Measurements from ENCODE around the gene GRHL3.

Gene GRHL3

GRCh38 chr1:24364605-24364974, 45.4 kb downstream of the GRHL3 start:
- in situ Hi-C loops (cut with HindIII; ENCODE audit: low sequenced_read_pairs): no loop called here

- in situ Hi-C loops (cut with HindIII; ENCODE audit: low sequenced_read_pairs): no loop called here
Observed at GRCh38 chr1:24364975-24365678, 46.0 kb downstream of the GRHL3 start.

GRCh38 chr1:24366707-24367106, 47.5 kb downstream of the GRHL3 start:
- in situ Hi-C loops (cut with HindIII; ENCODE audit: low sequenced_read_pairs): no loop called here

GRCh38 chr1:24369199-24369598, 50.0 kb downstream of the GRHL3 start:
- in situ Hi-C loops (cut with HindIII; ENCODE audit: low sequenced_read_pairs): no loop called here

GRCh38 chr1:24369801-24370200, 50.6 kb downstream of the GRHL3 start:
- in situ Hi-C loops (cut with HindIII; ENCODE audit: low sequenced_read_pairs): no loop called here

GRCh38 chr1:24373044-24373443, 53.9 kb downstream of the GRHL3 start:
- in situ Hi-C loops (cut with HindIII; ENCODE audit: low sequenced_read_pairs): no loop called here

GRCh38 chr1:24373710-24374109, 54.6 kb downstream of the GRHL3 start:
- in situ Hi-C loops (cut with HindIII; ENCODE audit: low sequenced_read_pairs): no loop called here

- in situ Hi-C loops (cut with HindIII; ENCODE audit: low sequenced_read_pairs): no loop called here
Observed at GRCh38 chr1:24374891-24375786, 56.0 kb downstream of the GRHL3 start.

GRCh38 chr1:24379733-24380315, 60.7 kb downstream of the GRHL3 start:
- in situ Hi-C loops (cut with HindIII; ENCODE audit: low sequenced_read_pairs): no loop called here

- in situ Hi-C loops (cut with HindIII; ENCODE audit: low sequenced_read_pairs): no loop called here
Observed at GRCh38 chr1:24380508-24380907, 61.4 kb downstream of the GRHL3 start.

- in situ Hi-C loops (cut with HindIII; ENCODE audit: low sequenced_read_pairs): no loop called here
Observed at GRCh38 chr1:24381256-24381655, 62.1 kb downstream of the GRHL3 start.

GRCh38 chr1:24382165-24382577, 63.0 kb downstream of the GRHL3 start:
- in situ Hi-C loops (cut with HindIII; ENCODE audit: low sequenced_read_pairs): no loop called here

GRCh38 chr1:24383381-24383940, 64.3 kb downstream of the GRHL3 start:
- in situ Hi-C loops (cut with HindIII; ENCODE audit: low sequenced_read_pairs): no loop called here

- in situ Hi-C loops (cut with HindIII; ENCODE audit: low sequenced_read_pairs): no loop called here
Observed at GRCh38 chr1:24384251-24385090, 65.3 kb downstream of the GRHL3 start.

GRCh38 chr1:24385160-24385940, 66.2 kb downstream of the GRHL3 start:
- in situ Hi-C loops (cut with HindIII; ENCODE audit: low sequenced_read_pairs): no loop called here

GRCh38 chr1:24386241-24386640, 67.1 kb downstream of the GRHL3 start:
- in situ Hi-C loops (cut with HindIII; ENCODE audit: low sequenced_read_pairs): no loop called here

GRCh38 chr1:24386931-24387330, 67.8 kb downstream of the GRHL3 start:
- in situ Hi-C loops (cut with HindIII; ENCODE audit: low sequenced_read_pairs): no loop called here

- in situ Hi-C loops (cut with HindIII; ENCODE audit: low sequenced_read_pairs): no loop called here
Observed at GRCh38 chr1:24387636-24388175, 68.5 kb downstream of the GRHL3 start.

GRCh38 chr1:24388331-24388885, 69.3 kb downstream of the GRHL3 start:
- in situ Hi-C loops (cut with HindIII; ENCODE audit: low sequenced_read_pairs): no loop called here
